ENCODE measurements around the gene PURA.
"Not testable (repeated sequence)": the region's sequence is repeated elsewhere in the genome, so short reads cannot be mapped to it uniquely, and the experiment has no call there.

The PURA gene

DNA sequence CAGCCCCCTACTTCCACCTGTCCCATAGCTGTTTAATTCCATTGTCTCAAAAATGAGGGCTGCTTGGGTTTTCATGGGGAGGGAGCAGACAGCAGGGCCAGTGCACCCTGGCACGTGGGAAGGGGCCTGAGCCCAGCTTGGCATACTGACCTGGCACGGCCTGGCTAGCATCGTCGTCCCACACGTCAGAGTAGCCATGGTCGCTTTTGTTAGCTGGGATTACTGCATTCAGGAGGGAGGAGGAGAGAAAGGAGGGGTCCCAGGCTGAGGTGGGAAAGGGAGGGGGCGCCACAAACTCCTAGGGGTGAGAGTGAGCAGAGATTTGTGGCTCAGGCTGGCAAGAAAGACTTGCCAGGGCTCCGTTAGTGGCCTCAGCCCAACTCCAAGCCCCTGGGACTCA lies 40.0 kb downstream of the PURA start:
- peak overlapping the region; percentile 24 for H3K9ac ChIP-seq (ENCODE audit: low read depth, low read length)
- H3K9me3 ChIP-seq (ENCODE audit: control insufficient read depth, insufficient read depth, low read length), result no peaks in the 10 kb centered on the region
- H3K4me3 ChIP-seq (ENCODE audit: low read depth, low read length), result no peak overlapping the region
- peaks cover 37% of the 10 kb centered on the region for H3K27me3 ChIP-seq (ENCODE audit: control insufficient read depth, insufficient read depth, low read length)
- peaks cover 14% of the 10 kb centered on the region for H3K4me1 ChIP-seq (ENCODE audit: control insufficient read depth, insufficient read depth, low read length)
- no peaks in the 10 kb centered on the region for H3K36me3 ChIP-seq (ENCODE audit: control insufficient read depth, insufficient read depth, low read length)

- not testable (repeated sequence) for H3K9ac ChIP-seq (ENCODE audit: low read depth, low read length); H3K4me3 ChIP-seq (ENCODE audit: low read depth, low read length); H3K36me3 ChIP-seq (ENCODE audit: control insufficient read depth, insufficient read depth, low read length); H3K9me3 ChIP-seq (ENCODE audit: control insufficient read depth, insufficient read depth, low read length)
- H3K27me3 ChIP-seq (ENCODE audit: control insufficient read depth, insufficient read depth, low read length), result peaks cover 33% of the 10 kb centered on the region
- H3K4me1 ChIP-seq (ENCODE audit: control insufficient read depth, insufficient read depth, low read length), result peaks cover 14% of the 10 kb centered on the region
These were observed 40.9 kb downstream of the PURA start for GRCh38 chr5:140154710-140155381.

DNA sequence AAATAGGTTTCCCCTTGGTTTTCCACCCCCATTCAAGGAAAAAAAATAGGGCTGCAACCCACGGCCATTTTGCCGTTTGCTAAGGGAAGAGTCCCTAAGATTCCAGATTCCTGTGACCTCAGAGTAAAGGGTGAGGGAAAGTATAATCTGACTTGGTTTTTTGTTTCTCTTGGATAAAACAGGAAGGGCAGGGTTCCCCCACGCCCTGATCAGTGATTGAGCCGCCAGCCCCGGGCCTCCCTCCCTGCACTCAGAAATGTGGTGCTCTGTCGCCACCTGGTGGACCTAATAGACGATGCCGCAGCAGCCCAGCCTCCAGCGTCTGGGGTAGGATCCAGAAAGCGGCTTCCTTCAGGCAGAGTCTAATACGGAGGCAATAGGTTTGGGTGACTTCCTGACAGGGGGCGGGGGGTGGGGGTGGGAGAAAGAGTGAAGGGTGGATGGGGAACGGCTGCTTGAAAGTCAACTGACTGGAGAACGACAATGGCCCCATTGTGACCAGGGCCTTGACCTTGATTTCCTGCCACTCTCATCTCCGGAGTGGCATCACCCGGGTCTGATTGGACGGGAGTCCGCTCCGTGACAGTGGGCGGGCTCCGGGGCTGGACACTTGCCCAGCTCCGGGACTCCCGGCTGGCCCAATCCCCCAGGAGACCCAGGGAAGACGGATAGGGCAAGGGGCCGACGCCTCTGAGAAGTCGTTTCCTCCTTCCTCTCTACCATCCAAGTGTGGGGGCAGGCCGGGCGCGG lies 43.3 kb downstream of the PURA start:
- Histone ChIP-seq H3K4me3 (ENCODE audit: low read depth, low read length) (peak overlapping the region; percentile 56), H3K9ac (ENCODE audit: low read depth, low read length) (no peak overlapping the region), H3K4me1 (ENCODE audit: control insufficient read depth, insufficient read depth, low read length) (peaks cover 10% of the 10 kb centered on the region), H3K9me3 (ENCODE audit: control insufficient read depth, insufficient read depth, low read length) (no peaks in the 10 kb centered on the region), H3K27me3 (ENCODE audit: control insufficient read depth, insufficient read depth, low read length) (peaks cover 15% of the 10 kb centered on the region), H3K36me3 (ENCODE audit: control insufficient read depth, insufficient read depth, low read length) (no peaks in the 10 kb centered on the region)

DNA sequence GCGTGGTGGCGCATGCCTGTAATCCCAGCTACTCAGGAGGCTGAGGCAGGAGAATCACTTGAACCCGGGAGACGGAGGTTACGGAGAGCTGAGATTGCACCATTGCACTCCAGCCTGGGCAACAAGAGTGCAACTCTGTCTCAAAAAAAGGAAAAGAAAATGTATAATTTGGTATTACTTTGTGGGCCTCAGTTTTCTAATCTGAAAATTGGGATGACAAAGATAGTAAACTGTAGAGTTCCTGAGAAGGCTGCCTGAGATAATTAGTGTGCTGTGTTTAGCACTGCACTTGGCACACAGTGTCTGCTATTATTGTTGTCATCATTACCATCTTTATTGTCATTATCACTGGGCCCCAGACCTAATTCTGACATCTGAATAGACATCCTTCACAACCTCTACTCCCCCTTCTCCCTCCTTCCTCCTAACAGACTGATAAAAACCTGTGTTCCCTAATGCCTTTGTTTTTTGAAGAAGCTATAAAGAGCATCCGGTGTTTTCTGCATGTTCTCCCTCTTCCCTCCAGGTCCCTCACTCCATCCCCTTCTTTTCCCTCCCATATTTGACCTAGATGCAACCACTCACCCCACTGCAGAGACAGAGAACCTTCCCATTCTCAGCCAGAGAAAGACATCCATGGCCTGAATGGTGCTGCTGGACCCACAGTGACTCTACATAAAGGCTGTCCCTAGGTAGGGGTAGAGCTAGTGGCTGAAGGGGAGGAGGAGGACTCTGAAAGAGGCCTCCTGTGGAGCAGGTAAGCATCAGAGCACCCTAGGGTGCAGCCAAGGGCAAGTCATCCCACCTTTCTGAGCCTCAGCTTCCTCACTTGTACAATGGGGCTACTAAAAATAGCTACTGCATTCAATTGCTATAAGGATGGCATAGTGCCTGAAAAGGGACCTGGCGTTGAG lies 45.4 kb downstream of the PURA start:
- Histone ChIP-seq H3K9me3 (ENCODE audit: control insufficient read depth, insufficient read depth, low read length) (no peaks in the 10 kb centered on the region), H3K4me1 (ENCODE audit: control insufficient read depth, insufficient read depth, low read length) (peaks cover 3% of the 10 kb centered on the region), H3K36me3 (ENCODE audit: control insufficient read depth, insufficient read depth, low read length) (no peaks in the 10 kb centered on the region), H3K27me3 (ENCODE audit: control insufficient read depth, insufficient read depth, low read length) (peaks cover 4% of the 10 kb centered on the region), H3K4me3 (ENCODE audit: low read depth, low read length) (no peak overlapping the region), H3K9ac (ENCODE audit: low read depth, low read length) (no peak overlapping the region)

DNA sequence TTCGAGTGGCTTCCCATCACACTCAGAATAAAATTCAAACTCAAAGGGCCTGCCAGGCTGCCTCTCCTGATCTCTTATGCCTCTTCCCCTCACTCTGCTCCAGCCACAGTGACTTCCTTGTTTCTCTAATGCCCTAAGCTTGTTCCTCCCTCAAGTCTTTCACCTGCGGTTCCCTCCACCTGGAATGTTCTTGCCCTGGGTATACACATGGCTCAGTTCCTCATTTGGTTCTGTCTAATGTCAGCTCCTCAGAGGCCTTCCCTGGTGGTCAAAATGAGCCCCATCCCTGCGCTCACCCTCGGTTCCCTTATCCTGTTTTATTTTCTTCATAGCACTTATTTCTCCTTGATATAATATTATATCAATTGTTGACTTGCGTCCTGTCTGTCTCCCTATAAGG lies 48.4 kb downstream of the PURA start:
- peaks cover 2% of the 10 kb centered on the region for H3K27me3 ChIP-seq (ENCODE audit: control insufficient read depth, insufficient read depth, low read length)
- H3K9me3 ChIP-seq (ENCODE audit: control insufficient read depth, insufficient read depth, low read length), result no peaks in the 10 kb centered on the region
- no peaks in the 10 kb centered on the region for H3K4me1 ChIP-seq (ENCODE audit: control insufficient read depth, insufficient read depth, low read length)
- H3K36me3 ChIP-seq (ENCODE audit: control insufficient read depth, insufficient read depth, low read length), result no peaks in the 10 kb centered on the region
- H3K4me3 ChIP-seq (ENCODE audit: low read depth, low read length), result no peak overlapping the region
- no peak overlapping the region for H3K9ac ChIP-seq (ENCODE audit: low read depth, low read length)

DNA sequence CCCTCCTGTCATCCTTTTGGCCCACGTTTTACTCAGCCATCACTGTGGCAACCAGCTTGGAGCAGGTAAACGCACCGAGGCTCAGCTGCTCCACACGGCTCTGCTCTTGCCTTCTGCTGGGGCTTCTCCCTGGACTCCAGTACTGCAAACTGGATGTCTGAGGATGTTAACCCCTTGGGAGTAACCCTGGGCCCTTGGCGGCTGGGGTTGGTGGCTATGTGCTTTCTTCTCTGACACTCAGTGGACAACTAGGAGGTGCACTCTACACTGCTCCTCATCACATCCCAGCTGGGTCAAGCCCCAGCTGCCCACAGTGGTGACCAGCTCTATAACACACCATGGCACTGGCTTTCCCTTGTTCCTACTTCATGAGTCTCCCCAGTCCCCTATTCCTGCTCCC lies 48.9 kb downstream of the PURA start:
- Histone ChIP-seq H3K27me3 (ENCODE audit: control insufficient read depth, insufficient read depth, low read length) (peaks cover 2% of the 10 kb centered on the region), H3K9me3 (ENCODE audit: control insufficient read depth, insufficient read depth, low read length) (no peaks in the 10 kb centered on the region), H3K36me3 (ENCODE audit: control insufficient read depth, insufficient read depth, low read length) (no peaks in the 10 kb centered on the region), H3K9ac (ENCODE audit: low read depth, low read length) (no peak overlapping the region), H3K4me1 (ENCODE audit: control insufficient read depth, insufficient read depth, low read length) (no peaks in the 10 kb centered on the region), H3K4me3 (ENCODE audit: low read depth, low read length) (no peak overlapping the region)

GRCh38 chr5:140165101-140165922 lies 51.4 kb downstream of the PURA start:
- Histone ChIP-seq H3K4me3 (ENCODE audit: low read depth, low read length) (no peak overlapping the region), H3K4me1 (ENCODE audit: control insufficient read depth, insufficient read depth, low read length) (no peaks in the 10 kb centered on the region), H3K36me3 (ENCODE audit: control insufficient read depth, insufficient read depth, low read length) (no peaks in the 10 kb centered on the region), H3K27me3 (ENCODE audit: control insufficient read depth, insufficient read depth, low read length) (peaks cover 2% of the 10 kb centered on the region), H3K9me3 (ENCODE audit: control insufficient read depth, insufficient read depth, low read length) (no peaks in the 10 kb centered on the region), H3K9ac (ENCODE audit: low read depth, low read length) (no peak overlapping the region)

GRCh38 chr5:140165923-140166270 lies 52.0 kb downstream of the PURA start:
- no peak overlapping the region for H3K9ac ChIP-seq (ENCODE audit: low read depth, low read length)
- H3K4me1 ChIP-seq (ENCODE audit: control insufficient read depth, insufficient read depth, low read length), result no peaks in the 10 kb centered on the region
- no peak overlapping the region for H3K4me3 ChIP-seq (ENCODE audit: low read depth, low read length)
- H3K36me3 ChIP-seq (ENCODE audit: control insufficient read depth, insufficient read depth, low read length), result no peaks in the 10 kb centered on the region
- H3K27me3 ChIP-seq (ENCODE audit: control insufficient read depth, insufficient read depth, low read length), result peaks cover 2% of the 10 kb centered on the region
- H3K9me3 ChIP-seq (ENCODE audit: control insufficient read depth, insufficient read depth, low read length), result no peaks in the 10 kb centered on the region

DNA sequence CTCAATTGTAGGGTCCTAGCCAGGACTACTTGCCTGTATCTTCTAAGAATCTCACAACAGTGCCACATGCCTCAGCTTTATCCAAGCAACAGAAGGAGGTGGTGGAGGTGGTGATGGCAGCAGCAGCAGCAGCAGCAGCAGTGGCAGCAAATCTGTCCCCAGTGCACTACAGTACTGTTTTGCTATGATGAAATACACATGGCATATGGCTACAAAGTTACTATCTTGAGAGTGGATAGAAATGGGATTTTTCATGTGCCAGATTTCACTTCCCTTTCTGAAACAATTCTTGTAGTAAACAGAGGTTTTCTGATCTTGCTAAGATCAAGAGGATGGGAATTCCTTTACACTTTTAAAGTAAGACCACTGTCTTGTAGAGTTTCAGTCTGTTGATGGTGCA lies 53.0 kb downstream of the PURA start:
- Histone ChIP-seq H3K27me3 (ENCODE audit: control insufficient read depth, insufficient read depth, low read length) (peaks cover 2% of the 10 kb centered on the region), H3K4me3 (ENCODE audit: low read depth, low read length) (no peak overlapping the region), H3K9ac (ENCODE audit: low read depth, low read length) (no peak overlapping the region), H3K4me1 (ENCODE audit: control insufficient read depth, insufficient read depth, low read length) (no peaks in the 10 kb centered on the region), H3K36me3 (ENCODE audit: control insufficient read depth, insufficient read depth, low read length) (no peaks in the 10 kb centered on the region), H3K9me3 (ENCODE audit: control insufficient read depth, insufficient read depth, low read length) (no peaks in the 10 kb centered on the region)

GRCh38 chr5:140168371-140168770 lies 54.5 kb downstream of the PURA start:
- no peaks in the 10 kb centered on the region for H3K36me3 ChIP-seq (ENCODE audit: control insufficient read depth, insufficient read depth, low read length)
- H3K4me1 ChIP-seq (ENCODE audit: control insufficient read depth, insufficient read depth, low read length), result no peaks in the 10 kb centered on the region
- H3K4me3 ChIP-seq (ENCODE audit: low read depth, low read length), result no peak overlapping the region
- H3K9ac ChIP-seq (ENCODE audit: low read depth, low read length), result no peak overlapping the region
- H3K9me3 ChIP-seq (ENCODE audit: control insufficient read depth, insufficient read depth, low read length), result no peaks in the 10 kb centered on the region
- peaks cover 4% of the 10 kb centered on the region for H3K27me3 ChIP-seq (ENCODE audit: control insufficient read depth, insufficient read depth, low read length)

DNA sequence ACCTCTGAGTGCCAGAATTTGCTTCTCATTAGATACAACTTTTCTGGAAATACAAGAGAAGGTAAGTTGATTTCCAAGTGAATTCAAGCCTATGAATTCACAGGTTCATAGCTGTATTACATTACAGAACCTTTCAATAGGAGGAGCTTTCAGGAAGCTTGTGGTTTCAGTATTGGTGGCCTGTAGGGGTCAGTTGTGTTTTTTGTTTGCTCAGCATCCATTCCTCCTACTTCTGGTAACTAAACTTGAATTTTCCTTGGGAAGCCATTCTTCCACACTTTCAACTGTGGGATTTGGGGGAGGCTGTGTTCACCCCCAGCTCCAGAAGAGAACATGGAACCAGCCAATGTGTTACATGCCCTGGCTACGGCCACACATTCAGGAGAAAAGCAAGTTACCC lies 55.5 kb downstream of the PURA start:
- Histone ChIP-seq H3K9me3 (ENCODE audit: control insufficient read depth, insufficient read depth, low read length) (no peaks in the 10 kb centered on the region), H3K36me3 (ENCODE audit: control insufficient read depth, insufficient read depth, low read length) (no peaks in the 10 kb centered on the region), H3K4me3 (ENCODE audit: low read depth, low read length) (no peak overlapping the region), H3K27me3 (ENCODE audit: control insufficient read depth, insufficient read depth, low read length) (peaks cover 5% of the 10 kb centered on the region), H3K9ac (ENCODE audit: low read depth, low read length) (no peak overlapping the region), H3K4me1 (ENCODE audit: control insufficient read depth, insufficient read depth, low read length) (peaks cover 3% of the 10 kb centered on the region)
